ENCODE results near the gene GBP1.
"Not testable (repeated sequence)": the region's sequence is repeated elsewhere in the genome, so short reads cannot be mapped to it uniquely, and the experiment has no call there.

The GBP1 gene

GRCh38 chr1:89044970-89045721 is 19.9 kb downstream of the GBP1 start:
- H3K27ac ChIP-seq (ENCODE audit: low read depth in 2 of 2, low read length in 2 of 2), result peak overlapping the region; percentile 56 to 80
- H3K36me3 ChIP-seq (ENCODE audit: control insufficient read depth in 2 of 2, insufficient read depth in 2 of 2, low read length in 2 of 2), result no peaks in the 10 kb centered on the region
- H3K4me1 ChIP-seq (ENCODE audit: control insufficient read depth in 2 of 2, insufficient read depth in 2 of 2, low read length in 2 of 2), result peaks cover 8 to 15% of the 10 kb centered on the region in 2 donors
- H3K27me3 ChIP-seq (ENCODE audit: control insufficient read depth in 2 of 2, insufficient read depth in 2 of 2, low read length in 2 of 2), result no peaks in the 10 kb centered on the region
- no peak overlapping the region for H3K9ac ChIP-seq (ENCODE audit: low read depth in 1 of 2, low read length in 2 of 2)
- H3K4me3 ChIP-seq (ENCODE audit: low read length in 2 of 2), result peak overlapping the region in 1 of 2 donors; percentile 35
- H3K9me3 ChIP-seq (ENCODE audit: control insufficient read depth in 2 of 2, low read length in 2 of 2), result peaks cover 0 to 2% of the 10 kb centered on the region in 2 donors

GRCh38 chr1:89043940-89044339 is 21.1 kb downstream of the GBP1 start:
- Histone ChIP-seq H3K36me3 (ENCODE audit: control insufficient read depth in 2 of 2, insufficient read depth in 2 of 2, low read length in 2 of 2) (no peaks in the 10 kb centered on the region), H3K27me3 (ENCODE audit: control insufficient read depth in 2 of 2, insufficient read depth in 2 of 2, low read length in 2 of 2) (no peaks in the 10 kb centered on the region), H3K27ac (ENCODE audit: low read depth in 2 of 2, low read length in 2 of 2) (no peak overlapping the region), H3K4me1 (ENCODE audit: control insufficient read depth in 2 of 2, insufficient read depth in 2 of 2, low read length in 2 of 2) (peaks cover 8 to 12% of the 10 kb centered on the region in 2 donors), H3K9me3 (ENCODE audit: control insufficient read depth in 2 of 2, low read length in 2 of 2) (peaks cover 0 to 2% of the 10 kb centered on the region in 2 donors), H3K4me3 (ENCODE audit: low read length in 2 of 2) (no peak overlapping the region), H3K9ac (ENCODE audit: low read depth in 1 of 2, low read length in 2 of 2) (no peak overlapping the region)

DNA sequence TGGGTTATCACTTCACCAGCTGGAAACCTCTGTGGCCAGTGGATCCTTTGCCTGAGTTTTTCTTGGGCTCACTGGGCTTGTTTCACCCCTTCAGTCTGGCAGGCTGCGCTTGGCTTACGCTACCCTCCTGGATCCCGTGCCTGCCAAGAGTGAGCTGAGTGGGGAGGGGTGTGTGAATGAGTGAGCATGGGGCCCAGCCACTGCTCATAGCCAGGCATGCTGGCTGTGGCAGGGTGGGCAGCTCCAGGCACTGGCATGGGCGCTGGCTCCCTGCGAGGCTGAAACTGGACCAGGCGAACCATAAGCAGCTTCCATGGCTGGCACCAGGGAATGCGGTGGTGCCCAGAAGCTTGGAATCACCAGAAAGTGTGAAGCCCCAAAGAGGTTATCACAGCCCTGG is 22.5 kb downstream of the GBP1 start:
- Histone ChIP-seq H3K36me3 (ENCODE audit: control insufficient read depth in 2 of 2, insufficient read depth in 2 of 2, low read length in 2 of 2) (no peaks in the 10 kb centered on the region), H3K4me3 (ENCODE audit: low read length in 2 of 2) (no peak overlapping the region), H3K27ac (ENCODE audit: low read depth in 2 of 2, low read length in 2 of 2) (no peak overlapping the region), H3K4me1 (ENCODE audit: control insufficient read depth in 2 of 2, insufficient read depth in 2 of 2, low read length in 2 of 2) (peaks cover 8 to 12% of the 10 kb centered on the region in 2 donors), H3K9me3 (ENCODE audit: control insufficient read depth in 2 of 2, low read length in 2 of 2) (peaks cover 0 to 2% of the 10 kb centered on the region in 2 donors), H3K27me3 (ENCODE audit: control insufficient read depth in 2 of 2, insufficient read depth in 2 of 2, low read length in 2 of 2) (no peaks in the 10 kb centered on the region), H3K9ac (ENCODE audit: low read depth in 1 of 2, low read length in 2 of 2) (no peak overlapping the region)

DNA sequence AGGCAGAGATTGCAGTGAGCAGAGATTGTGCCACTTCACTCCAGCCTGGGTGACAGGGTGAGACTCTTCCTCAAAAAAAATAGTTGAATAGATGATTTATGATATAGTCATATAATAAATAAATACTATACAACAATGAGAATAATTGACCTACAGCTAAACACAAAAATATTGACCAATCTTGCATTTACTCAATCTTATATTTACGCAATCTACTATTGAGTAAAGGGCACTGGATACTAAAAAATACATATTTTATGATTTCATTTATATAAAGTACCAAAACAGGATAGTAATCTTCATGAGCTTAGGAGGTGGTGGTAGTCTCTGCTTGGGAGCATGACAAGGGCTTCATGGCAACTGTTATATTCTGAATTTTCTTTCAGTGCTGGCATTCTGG is 23.3 kb downstream of the GBP1 start:
- peaks cover 0 to 2% of the 10 kb centered on the region in 2 donors for H3K9me3 ChIP-seq (ENCODE audit: control insufficient read depth in 2 of 2, low read length in 2 of 2)
- no peaks in the 10 kb centered on the region for H3K27me3 ChIP-seq (ENCODE audit: control insufficient read depth in 2 of 2, insufficient read depth in 2 of 2, low read length in 2 of 2)
- H3K27ac ChIP-seq (ENCODE audit: low read depth in 2 of 2, low read length in 2 of 2), result no peak overlapping the region
- no peaks in the 10 kb centered on the region for H3K36me3 ChIP-seq (ENCODE audit: control insufficient read depth in 2 of 2, insufficient read depth in 2 of 2, low read length in 2 of 2)
- H3K9ac ChIP-seq (ENCODE audit: low read depth in 1 of 2, low read length in 2 of 2), result no peak overlapping the region
- H3K4me1 ChIP-seq (ENCODE audit: control insufficient read depth in 2 of 2, insufficient read depth in 2 of 2, low read length in 2 of 2), result peaks cover 8 to 12% of the 10 kb centered on the region in 2 donors
- H3K4me3 ChIP-seq (ENCODE audit: low read length in 2 of 2), result no peak overlapping the region

GRCh38 chr1:89041119-89041641 is 23.8 kb downstream of the GBP1 start:
- no peak overlapping the region for H3K4me3 ChIP-seq (ENCODE audit: low read length in 2 of 2)
- H3K27me3 ChIP-seq (ENCODE audit: control insufficient read depth in 2 of 2, insufficient read depth in 2 of 2, low read length in 2 of 2), result no peaks in the 10 kb centered on the region
- H3K9ac ChIP-seq (ENCODE audit: low read depth in 1 of 2, low read length in 2 of 2), result no peak overlapping the region
- peaks cover 8 to 12% of the 10 kb centered on the region in 2 donors for H3K4me1 ChIP-seq (ENCODE audit: control insufficient read depth in 2 of 2, insufficient read depth in 2 of 2, low read length in 2 of 2)
- H3K36me3 ChIP-seq (ENCODE audit: control insufficient read depth in 2 of 2, insufficient read depth in 2 of 2, low read length in 2 of 2), result no peaks in the 10 kb centered on the region
- peaks cover 0 to 2% of the 10 kb centered on the region in 2 donors for H3K9me3 ChIP-seq (ENCODE audit: control insufficient read depth in 2 of 2, low read length in 2 of 2)
- no peak overlapping the region for H3K27ac ChIP-seq (ENCODE audit: low read depth in 2 of 2, low read length in 2 of 2)

GRCh38 chr1:89040315-89040626 is 24.7 kb downstream of the GBP1 start:
- H3K36me3 ChIP-seq (ENCODE audit: control insufficient read depth in 2 of 2, insufficient read depth in 2 of 2, low read length in 2 of 2), result no peaks in the 10 kb centered on the region
- peaks cover 6 to 10% of the 10 kb centered on the region in 2 donors for H3K4me1 ChIP-seq (ENCODE audit: control insufficient read depth in 2 of 2, insufficient read depth in 2 of 2, low read length in 2 of 2)
- H3K27me3 ChIP-seq (ENCODE audit: control insufficient read depth in 2 of 2, insufficient read depth in 2 of 2, low read length in 2 of 2), result no peaks in the 10 kb centered on the region
- H3K9me3 ChIP-seq (ENCODE audit: control insufficient read depth in 2 of 2, low read length in 2 of 2), result peaks cover 0 to 2% of the 10 kb centered on the region in 2 donors
- H3K4me3 ChIP-seq (ENCODE audit: low read length in 2 of 2), result no peak overlapping the region
- no peak overlapping the region for H3K9ac ChIP-seq (ENCODE audit: low read depth in 1 of 2, low read length in 2 of 2)
- no peak overlapping the region for H3K27ac ChIP-seq (ENCODE audit: low read depth in 2 of 2, low read length in 2 of 2)

GRCh38 chr1:89037186-89037585 is 27.8 kb downstream of the GBP1 start:
- Histone ChIP-seq H3K4me1 (ENCODE audit: control insufficient read depth in 2 of 2, insufficient read depth in 2 of 2, low read length in 2 of 2) (peaks cover 4 to 8% of the 10 kb centered on the region in 2 donors), H3K9me3 (ENCODE audit: control insufficient read depth in 2 of 2, low read length in 2 of 2) (no peaks in the 10 kb centered on the region), H3K9ac (ENCODE audit: low read depth in 1 of 2, low read length in 2 of 2) (no peak overlapping the region), H3K27me3 (ENCODE audit: control insufficient read depth in 2 of 2, insufficient read depth in 2 of 2, low read length in 2 of 2) (no peaks in the 10 kb centered on the region), H3K27ac (ENCODE audit: low read depth in 2 of 2, low read length in 2 of 2) (no peak overlapping the region), H3K36me3 (ENCODE audit: control insufficient read depth in 2 of 2, insufficient read depth in 2 of 2, low read length in 2 of 2) (no peaks in the 10 kb centered on the region), H3K4me3 (ENCODE audit: low read length in 2 of 2) (no peak overlapping the region)

GRCh38 chr1:89035080-89035479 is 29.9 kb downstream of the GBP1 start:
- peaks cover 4 to 8% of the 10 kb centered on the region in 2 donors for H3K4me1 ChIP-seq (ENCODE audit: control insufficient read depth in 2 of 2, insufficient read depth in 2 of 2, low read length in 2 of 2)
- H3K27ac ChIP-seq (ENCODE audit: low read depth in 2 of 2, low read length in 2 of 2), result peak overlapping the region in 1 of 2 donors; percentile 23
- no peak overlapping the region for H3K9ac ChIP-seq (ENCODE audit: low read depth in 1 of 2, low read length in 2 of 2)
- no peak overlapping the region for H3K4me3 ChIP-seq (ENCODE audit: low read length in 2 of 2)
- no peaks in the 10 kb centered on the region for H3K9me3 ChIP-seq (ENCODE audit: control insufficient read depth in 2 of 2, low read length in 2 of 2)
- no peaks in the 10 kb centered on the region for H3K36me3 ChIP-seq (ENCODE audit: control insufficient read depth in 2 of 2, insufficient read depth in 2 of 2, low read length in 2 of 2)
- no peaks in the 10 kb centered on the region for H3K27me3 ChIP-seq (ENCODE audit: control insufficient read depth in 2 of 2, insufficient read depth in 2 of 2, low read length in 2 of 2)

DNA sequence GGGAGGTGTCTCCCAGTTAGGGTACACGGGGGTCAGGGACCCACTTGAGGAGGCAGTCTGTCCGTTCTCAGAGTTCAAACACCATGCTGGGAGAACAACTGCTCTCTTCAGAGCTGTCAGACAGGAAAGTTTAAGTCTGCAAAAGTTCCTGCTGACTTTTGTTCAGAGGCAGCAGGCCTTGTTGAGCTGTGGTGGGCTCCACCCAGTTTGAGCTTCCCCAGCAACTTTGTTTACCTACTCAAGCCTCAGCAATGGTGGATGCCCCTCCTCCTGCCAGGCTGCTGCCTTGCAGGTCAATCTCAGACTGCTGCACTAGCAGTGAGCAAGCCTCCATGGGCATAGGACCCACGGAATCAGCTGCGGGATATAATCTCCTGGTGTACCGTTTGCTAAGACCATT is 31.0 kb downstream of the GBP1 start:
- H3K27ac ChIP-seq (ENCODE audit: low read depth in 2 of 2, low read length in 2 of 2); H3K9ac ChIP-seq (ENCODE audit: low read depth in 1 of 2, low read length in 2 of 2); H3K4me3 ChIP-seq (ENCODE audit: low read length in 2 of 2); H3K36me3 ChIP-seq (ENCODE audit: control insufficient read depth in 2 of 2, insufficient read depth in 2 of 2, low read length in 2 of 2); H3K4me1 ChIP-seq (ENCODE audit: control insufficient read depth in 2 of 2, insufficient read depth in 2 of 2, low read length in 2 of 2); H3K27me3 ChIP-seq (ENCODE audit: control insufficient read depth in 2 of 2, insufficient read depth in 2 of 2, low read length in 2 of 2); H3K9me3 ChIP-seq (ENCODE audit: control insufficient read depth in 2 of 2, low read length in 2 of 2): not testable (repeated sequence)

DNA sequence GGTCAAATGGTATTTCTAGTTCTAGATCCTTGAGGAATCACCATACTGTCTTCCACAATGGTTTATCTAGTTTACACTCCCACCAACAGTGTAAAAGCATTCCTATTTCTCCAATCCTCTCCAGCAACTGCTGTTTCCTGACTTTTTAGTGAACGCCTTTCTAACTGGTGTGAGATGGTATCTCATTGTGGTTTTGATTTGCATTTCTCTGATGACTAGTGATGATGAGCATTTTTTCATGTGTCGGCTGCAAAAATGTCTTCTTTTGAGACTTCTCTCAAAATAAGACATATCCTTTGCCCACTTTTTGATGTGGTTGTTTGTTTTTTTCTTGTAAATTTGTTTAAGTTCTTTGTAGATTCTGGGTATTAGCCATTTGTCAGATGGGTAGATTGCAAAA is 36.0 kb downstream of the GBP1 start:
- H3K9me3 ChIP-seq (ENCODE audit: control insufficient read depth in 2 of 2, low read length in 2 of 2); H3K4me3 ChIP-seq (ENCODE audit: low read length in 2 of 2): not testable (repeated sequence)

More for the DNA sequence above, 36.0 kb downstream of the GBP1 start:
- H3K4me1 ChIP-seq (ENCODE audit: control insufficient read depth in 2 of 2, insufficient read depth in 2 of 2, low read length in 2 of 2); H3K9ac ChIP-seq (ENCODE audit: low read depth in 1 of 2, low read length in 2 of 2); H3K36me3 ChIP-seq (ENCODE audit: control insufficient read depth in 2 of 2, insufficient read depth in 2 of 2, low read length in 2 of 2); H3K27ac ChIP-seq (ENCODE audit: low read depth in 2 of 2, low read length in 2 of 2); H3K27me3 ChIP-seq (ENCODE audit: control insufficient read depth in 2 of 2, insufficient read depth in 2 of 2, low read length in 2 of 2): not testable (repeated sequence)
